Measurements from ENCODE around the gene FARP1.

FARP1 gene

DNA sequence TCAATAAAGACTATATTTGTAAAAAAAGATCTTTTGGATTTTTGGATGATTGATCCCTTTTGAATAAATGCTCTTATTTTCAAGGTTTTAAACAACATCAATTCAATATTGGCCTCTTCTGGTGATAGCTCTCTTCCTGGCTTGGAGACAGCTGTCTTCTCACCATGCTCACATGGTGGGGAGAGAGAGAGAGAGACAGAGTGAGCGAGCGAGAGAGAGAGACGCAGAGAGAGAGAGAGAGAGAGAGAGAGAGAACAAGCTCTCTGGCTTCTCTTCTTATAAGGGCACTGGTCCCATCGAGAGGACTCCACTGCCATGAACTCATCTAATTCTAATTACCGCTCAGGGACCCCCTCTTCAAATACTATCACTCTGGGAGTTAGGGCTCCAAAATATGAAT, 32.1 kb upstream of the FARP1 start:
- TF ChIP-seq, protein P1, sequence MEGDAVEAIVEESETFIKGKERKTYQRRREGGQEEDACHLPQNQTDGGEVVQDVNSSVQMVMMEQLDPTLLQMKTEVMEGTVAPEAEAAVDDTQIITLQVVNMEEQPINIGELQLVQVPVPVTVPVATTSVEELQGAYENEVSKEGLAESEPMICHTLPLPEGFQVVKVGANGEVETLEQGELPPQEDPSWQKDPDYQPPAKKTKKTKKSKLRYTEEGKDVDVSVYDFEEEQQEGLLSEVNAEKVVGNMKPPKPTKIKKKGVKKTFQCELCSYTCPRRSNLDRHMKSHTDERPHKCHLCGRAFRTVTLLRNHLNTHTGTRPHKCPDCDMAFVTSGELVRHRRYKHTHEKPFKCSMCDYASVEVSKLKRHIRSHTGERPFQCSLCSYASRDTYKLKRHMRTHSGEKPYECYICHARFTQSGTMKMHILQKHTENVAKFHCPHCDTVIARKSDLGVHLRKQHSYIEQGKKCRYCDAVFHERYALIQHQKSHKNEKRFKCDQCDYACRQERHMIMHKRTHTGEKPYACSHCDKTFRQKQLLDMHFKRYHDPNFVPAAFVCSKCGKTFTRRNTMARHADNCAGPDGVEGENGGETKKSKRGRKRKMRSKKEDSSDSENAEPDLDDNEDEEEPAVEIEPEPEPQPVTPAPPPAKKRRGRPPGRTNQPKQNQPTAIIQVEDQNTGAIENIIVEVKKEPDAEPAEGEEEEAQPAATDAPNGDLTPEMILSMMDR (conservative IDR thresholded peaks at IDR 0.05; ENCODE audit: control insufficient read depth, insufficient read depth, low read depth, low read length) = no peak
- no peak overlapping the region for H3K4me3 ChIP-seq (ENCODE audit: control insufficient read depth, low read depth, low read length)
- no peak for DNase-seq (ENCODE audit: low read depth)

DNA sequence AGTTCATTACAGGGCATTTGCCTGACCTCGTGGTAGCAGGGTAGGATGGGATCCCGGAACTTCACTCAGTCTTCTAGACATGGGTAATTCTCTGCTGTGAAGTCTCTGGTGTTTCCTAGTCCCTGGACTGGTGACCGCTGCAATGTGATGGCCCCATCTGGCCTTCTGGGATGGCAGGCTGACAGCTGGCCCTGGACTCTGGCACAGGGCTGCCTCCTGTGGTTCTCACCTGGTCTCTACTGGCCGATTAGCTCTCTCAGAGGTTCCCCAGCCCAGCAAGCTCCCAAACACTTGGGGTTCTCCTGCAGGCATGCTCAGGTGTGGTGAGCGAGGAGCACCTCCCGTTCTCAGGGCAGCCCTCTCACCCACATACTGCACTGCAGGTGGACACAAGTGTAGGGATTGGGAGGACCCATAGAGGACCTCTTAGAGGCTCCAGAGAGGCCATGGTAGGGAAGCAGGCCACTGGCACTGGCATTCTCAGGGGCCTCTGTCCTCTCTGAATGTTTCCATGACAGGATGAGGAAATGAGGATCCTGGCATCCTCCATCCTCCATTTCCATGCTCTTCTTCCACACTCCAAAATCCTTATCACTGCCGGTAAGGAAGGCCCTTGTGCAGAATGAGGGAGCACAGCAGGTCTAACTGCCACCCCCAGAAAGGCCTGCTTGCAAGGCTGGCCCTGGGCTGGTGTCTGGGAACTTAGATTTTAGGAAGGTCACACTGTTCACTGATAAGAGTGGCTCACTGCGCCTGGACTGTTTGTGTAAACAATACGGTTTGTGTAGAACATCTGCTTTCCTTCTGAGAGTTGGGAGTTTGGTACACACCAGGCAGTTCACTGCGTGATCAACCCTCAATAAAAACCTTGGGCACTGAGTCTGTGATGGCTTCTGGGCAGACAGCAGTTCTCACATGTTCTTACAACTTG, 31.5 kb upstream of the FARP1 start:
- no peak for DNase-seq (ENCODE audit: low read depth)
- H3K4me3 ChIP-seq (ENCODE audit: control insufficient read depth, low read depth, low read length) = no peak overlapping the region
- TF ChIP-seq, protein P1 (conservative IDR thresholded peaks at IDR 0.05; ENCODE audit: control insufficient read depth, insufficient read depth, low read depth, low read length) = no peak

DNA sequence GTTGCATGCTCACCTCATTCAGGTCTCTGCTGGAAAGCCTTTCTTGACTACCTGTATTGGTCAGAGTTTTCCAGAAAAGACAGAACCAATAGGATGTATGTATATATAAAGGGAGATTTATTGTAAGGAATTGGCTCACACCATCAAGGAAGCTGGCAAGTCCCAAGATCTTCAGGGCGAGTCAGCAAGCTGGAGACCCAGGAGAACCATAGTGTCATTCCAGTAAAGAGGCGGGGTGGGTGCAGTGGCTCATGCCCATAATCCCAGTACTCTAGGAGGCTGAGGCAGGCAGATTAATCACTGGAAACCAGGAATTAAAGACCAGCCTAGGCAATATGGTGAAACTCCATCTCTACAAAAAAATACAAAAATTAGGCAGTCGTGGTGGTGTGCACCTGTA, 30.4 kb upstream of the FARP1 start:
- no peak overlapping the region for H3K4me3 ChIP-seq (ENCODE audit: control insufficient read depth, low read depth, low read length)
- TF ChIP-seq, protein P1 (conservative IDR thresholded peaks at IDR 0.05; ENCODE audit: control insufficient read depth, insufficient read depth, low read depth, low read length) = no peak
- no peak for DNase-seq (ENCODE audit: low read depth)

DNA sequence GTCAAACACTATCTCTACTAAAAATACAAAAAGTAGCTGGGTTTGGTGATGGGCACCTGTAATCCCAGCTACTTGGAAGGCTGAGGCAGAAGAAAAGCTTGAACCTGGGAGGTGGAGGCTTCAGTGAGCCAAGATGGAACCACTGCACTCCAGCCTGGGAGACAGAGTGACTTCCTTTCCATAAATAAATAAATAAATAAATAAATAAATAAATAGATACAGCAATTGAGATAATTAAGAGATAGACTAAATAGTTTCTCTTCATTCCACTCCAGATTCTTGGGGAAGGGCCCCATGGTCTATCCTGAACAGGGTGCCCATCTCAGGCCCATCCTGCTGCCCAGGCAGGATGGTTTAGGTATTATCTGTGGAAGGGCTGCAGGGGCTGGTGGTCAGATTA, 24.0 kb upstream of the FARP1 start:
- TF ChIP-seq, protein P1 (conservative IDR thresholded peaks at IDR 0.05; ENCODE audit: control insufficient read depth, insufficient read depth, low read depth, low read length) = no peak
- no peak overlapping the region for H3K4me3 ChIP-seq (ENCODE audit: control insufficient read depth, low read depth, low read length)
- DNase-seq (ENCODE audit: low read depth) = no peak

DNA sequence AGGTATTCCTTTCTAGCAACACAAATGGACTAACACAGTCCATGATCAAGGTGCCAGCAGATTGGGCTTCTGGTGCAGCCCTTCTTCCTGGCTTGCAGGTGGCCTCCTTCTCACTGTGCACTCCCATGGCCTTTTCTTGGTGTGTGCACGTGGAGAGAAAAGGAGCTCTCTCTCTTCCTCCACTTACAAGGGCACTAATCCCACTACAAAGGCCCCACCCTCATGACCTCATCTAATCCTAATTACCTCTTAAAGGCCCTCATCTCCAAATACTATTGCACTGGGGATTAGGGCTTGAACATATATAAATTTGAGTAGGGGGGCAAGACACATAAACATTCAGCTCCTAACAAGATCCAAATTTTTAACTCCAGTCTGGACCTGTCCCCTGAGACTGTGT, 19.7 kb upstream of the FARP1 start:
- TF ChIP-seq, protein P1 (conservative IDR thresholded peaks at IDR 0.05; ENCODE audit: control insufficient read depth, insufficient read depth, low read depth, low read length) = no peak
- no peak for DNase-seq (ENCODE audit: low read depth)
- H3K4me3 ChIP-seq (ENCODE audit: control insufficient read depth, low read depth, low read length) = no peak overlapping the region

DNA sequence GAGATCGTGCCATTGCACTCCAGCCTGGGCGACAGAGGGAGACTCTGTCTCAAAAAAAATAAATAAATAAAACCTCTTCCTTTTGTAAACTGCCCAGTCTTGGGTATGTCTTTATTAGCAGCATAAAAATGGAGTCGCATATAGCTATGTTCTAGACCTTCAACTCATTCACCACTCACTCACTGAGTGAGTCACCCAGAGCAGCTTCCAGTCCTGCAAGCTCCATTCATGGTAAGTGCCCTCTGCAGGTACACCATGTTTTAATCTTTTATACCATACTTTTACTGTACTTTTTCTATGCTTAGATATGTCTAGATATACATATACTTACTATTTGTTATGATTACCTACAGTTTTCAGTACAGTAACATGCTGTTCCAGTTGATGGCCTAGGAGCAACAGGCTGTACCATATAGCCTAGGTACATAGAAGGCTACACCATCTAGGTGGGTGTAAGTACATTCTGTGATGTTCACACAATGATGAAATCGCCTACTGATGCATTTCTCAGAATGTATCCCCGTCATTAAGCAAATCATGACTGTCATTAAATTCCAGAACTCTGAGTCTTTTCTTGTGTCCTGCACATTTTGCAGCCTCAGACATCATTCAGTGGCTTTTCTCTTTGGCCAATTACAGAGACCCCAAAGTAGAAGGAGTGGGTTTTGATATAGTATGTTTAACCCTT, 13.7 kb upstream of the FARP1 start:
- TF ChIP-seq, protein P1 (conservative IDR thresholded peaks at IDR 0.05; ENCODE audit: control insufficient read depth, insufficient read depth, low read depth, low read length) = no peak
- H3K4me3 ChIP-seq (ENCODE audit: control insufficient read depth, low read depth, low read length) = no peak overlapping the region
- DNase-seq (ENCODE audit: low read depth) = peak; percentile 84
